NT2/D1 (cell line): ENCODE data around the gene GJB6.

Source experiments
- YY1 ChIP-seq: IDR thresholded peaks from 2 replicates; pipeline ENCODE4 v1.6.1; 2011; ENCODE audit not compliant: insufficient read length, insufficient read depth
- ZNF274 ChIP-seq: IDR thresholded peaks from 2 replicates; pipeline ENCODE4 v1.6.1; 2011; ENCODE audit warnings: mild to moderate bottlenecking, low read depth, low read length

DNA sequence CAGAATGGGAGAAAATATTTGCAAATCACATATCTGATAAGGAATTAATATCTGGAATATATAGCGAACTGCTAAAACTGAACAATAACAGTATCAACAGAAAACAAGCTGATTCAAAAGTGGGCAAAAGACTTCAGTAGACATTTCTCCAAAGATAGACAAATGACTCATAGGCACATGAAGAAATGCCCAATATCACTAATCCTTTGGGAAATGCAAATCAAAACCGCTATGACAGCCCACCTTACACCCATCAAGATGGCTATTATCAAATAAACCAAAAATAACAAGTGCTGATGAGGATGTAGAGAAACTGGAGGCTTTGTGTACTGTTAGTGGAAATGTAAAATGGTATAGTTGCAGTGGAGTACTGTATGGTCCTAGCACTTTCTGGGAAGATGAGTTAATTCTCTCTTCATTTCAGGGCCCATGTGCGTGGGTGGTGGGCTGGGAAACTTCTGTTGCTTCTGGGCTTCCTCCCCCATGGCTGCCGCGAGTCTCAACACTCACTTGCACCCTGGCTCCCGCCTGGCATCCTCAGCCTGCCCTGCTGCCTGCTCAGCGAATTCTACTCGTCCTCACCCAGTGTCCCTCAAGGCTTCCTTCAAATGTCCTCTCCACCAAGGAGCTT is 58.9 kb downstream of the GJB6 start:
- TF ChIP-seq ZNF274, result no peak
- TF ChIP-seq YY1, result no peak
